ENCODE measurements around the gene ARRDC4. TPM values are rescaled to one million over a fixed set of nuclear protein-coding genes. Genes with fewer than 3 reads are reported as not detected.

The ARRDC4 gene
- total and polyA plus RNA-seq, 9 of the 15 experiments (the other 6 are each of a cell fraction or from before 2014, with no cell fraction given): 4.3 to 16.1 (median 14.4) TPM

DNA sequence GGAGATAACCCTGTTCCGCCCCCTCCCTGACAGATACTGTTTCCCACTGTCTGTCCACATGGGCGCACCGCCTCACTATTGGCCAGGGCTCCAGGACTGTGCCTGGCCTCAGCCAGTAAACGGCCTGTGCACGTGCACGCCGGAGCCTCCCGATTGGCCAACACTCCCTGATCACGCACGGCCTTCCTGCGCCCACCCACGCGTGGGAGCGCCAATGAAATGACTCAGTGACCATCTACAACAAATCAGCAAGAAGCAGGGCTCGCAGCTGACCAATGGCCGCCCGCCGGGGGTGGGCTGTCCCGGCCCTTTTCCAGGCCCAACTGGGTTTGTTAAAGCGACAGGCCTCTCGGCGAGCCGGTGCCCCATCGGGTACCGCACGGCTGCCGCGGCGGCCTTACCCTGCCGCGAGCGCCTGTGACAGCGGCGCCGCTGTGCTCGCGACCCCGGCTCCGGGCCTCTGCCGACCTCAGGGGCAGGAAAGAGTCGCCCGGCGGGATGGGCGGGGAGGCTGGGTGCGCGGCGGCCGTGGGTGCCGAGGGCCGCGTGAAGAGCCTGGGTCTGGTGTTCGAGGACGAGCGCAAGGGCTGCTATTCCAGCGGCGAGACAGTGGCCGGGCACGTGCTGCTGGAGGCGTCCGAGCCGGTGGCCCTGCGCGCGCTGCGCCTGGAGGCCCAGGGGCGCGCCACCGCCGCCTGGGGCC lies at the start of gene ARRDC4 (continued):
- TF ChIP-seq TSC22D4 (tag; IDR thresholded peaks at IDR 0.05) (no peak), SNRNP70 (optimal IDR thresholded peaks at IDR 0.05; ENCODE audit: low read depth, low read length) (no peak), NBN (IDR thresholded peaks at IDR 0.05; ENCODE audit: low read depth) (no peak), ZBTB12 (CRISPR knock-in tag; IDR thresholded peaks at IDR 0.05) (no peak), HNRNPK (IDR thresholded peaks at IDR 0.05; ENCODE audit: low read depth, low read length, poor library complexity, severe bottlenecking) (no peak), GABPA (tag; conservative IDR thresholded peaks at IDR 0.05; ENCODE audit: low read depth) (peak; percentile 14; the same call in 1 of the 2 replicates), KLF13 (tag; IDR thresholded peaks at IDR 0.05; ENCODE audit: borderline replicate concordance, low read depth) (no peak), ETV5 (CRISPR knock-in tag; IDR thresholded peaks at IDR 0.05; ENCODE audit: low read depth) (0 out of 2 replicates have a peak, but pooled peaks have one; percentile 3), ZNF232 (CRISPR knock-in tag; IDR thresholded peaks at IDR 0.05) (no peak), GABPB1 (CRISPR knock-in tag; IDR thresholded peaks at IDR 0.05) (0 out of 2 replicates have a peak, but pooled peaks have one; percentile 48), CREBBP (IDR thresholded peaks at IDR 0.05; ENCODE audit: low read depth, low read length) (no peak), IFI16 (CRISPR knock-in tag; IDR thresholded peaks at IDR 0.05) (no peak), KDM5B (IDR thresholded peaks at IDR 0.05; ENCODE audit: insufficient replicate concordance, low read depth, low read length) (peak; percentile 58), MBD2 (IDR thresholded peaks at IDR 0.05; ENCODE audit: borderline replicate concordance, low read depth) (peak; percentile 100), DLX4 (CRISPR knock-in tag; IDR thresholded peaks at IDR 0.05) (no peak), HSF4 (CRISPR knock-in tag; IDR thresholded peaks at IDR 0.05; ENCODE audit: borderline replicate concordance) (no peak), LCOR (CRISPR knock-in tag; IDR thresholded peaks at IDR 0.05) (no peak), TAF9B (IDR thresholded peaks at IDR 0.05; ENCODE audit: partially characterized antibody) (no peak), EGR1 (conservative IDR thresholded peaks at IDR 0.05) (peak; percentile 100), MAZ (CRISPR knock-in tag; conservative IDR thresholded peaks at IDR 0.05 in 1 of 2, IDR thresholded peaks at IDR 0.05 in 1 of 2) (peak; percentile 82 to 95), NFATC3 (IDR thresholded peaks at IDR 0.05) (no peak), DMBX1 (CRISPR knock-in tag; IDR thresholded peaks at IDR 0.05; ENCODE audit: borderline replicate concordance) (no peak), MYC (IDR thresholded peaks at IDR 0.05; ENCODE audit: low read depth, low read length) (peak; percentile 56; the same call in 1 of the 2 replicates), MYC (CRISPR knock-in tag; IDR thresholded peaks at IDR 0.05; ENCODE audit: borderline replicate concordance, low read depth) (no peak), MIER1 (IDR thresholded peaks at IDR 0.05; ENCODE audit: low read depth) (no peak)
- TF ChIP-seq, protein P1, sequence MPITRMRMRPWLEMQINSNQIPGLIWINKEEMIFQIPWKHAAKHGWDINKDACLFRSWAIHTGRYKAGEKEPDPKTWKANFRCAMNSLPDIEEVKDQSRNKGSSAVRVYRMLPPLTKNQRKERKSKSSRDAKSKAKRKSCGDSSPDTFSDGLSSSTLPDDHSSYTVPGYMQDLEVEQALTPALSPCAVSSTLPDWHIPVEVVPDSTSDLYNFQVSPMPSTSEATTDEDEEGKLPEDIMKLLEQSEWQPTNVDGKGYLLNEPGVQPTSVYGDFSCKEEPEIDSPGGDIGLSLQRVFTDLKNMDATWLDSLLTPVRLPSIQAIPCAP (CRISPR knock-in tag; IDR thresholded peaks at IDR 0.05; ENCODE audit: borderline replicate concordance): no peak
- TF ChIP-seq, protein P2, sequence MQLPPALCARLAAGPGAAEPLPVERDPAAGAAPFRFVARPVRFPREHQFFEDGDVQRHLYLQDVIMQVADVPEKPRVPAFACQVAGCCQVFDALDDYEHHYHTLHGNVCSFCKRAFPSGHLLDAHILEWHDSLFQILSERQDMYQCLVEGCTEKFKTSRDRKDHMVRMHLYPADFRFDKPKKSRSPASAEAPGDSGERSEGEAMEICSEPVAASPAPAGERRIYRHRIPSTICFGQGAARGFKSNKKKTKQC (CRISPR knock-in tag; IDR thresholded peaks at IDR 0.05): no peak
